GM21526 (cell line): Measurements from ENCODE around the gene AKAP12.
A peak's percentile ranks its signal among the peaks of the same experiment; 100 is the strongest.
"Not testable (repeated sequence)": the region's sequence is repeated elsewhere in the genome, so short reads cannot be mapped to it uniquely, and the experiment has no call there.

Source experiments
- ATAC-seq: cut with Tn5 transposase; IDR thresholded peaks from one replicate; pipeline ENCODE4 v1.9.1; 2021; ENCODE audit warnings: moderate library complexity; ENCODE audit not compliant: unreplicated experiment, low FRiP score

AKAP12 gene

DNA sequence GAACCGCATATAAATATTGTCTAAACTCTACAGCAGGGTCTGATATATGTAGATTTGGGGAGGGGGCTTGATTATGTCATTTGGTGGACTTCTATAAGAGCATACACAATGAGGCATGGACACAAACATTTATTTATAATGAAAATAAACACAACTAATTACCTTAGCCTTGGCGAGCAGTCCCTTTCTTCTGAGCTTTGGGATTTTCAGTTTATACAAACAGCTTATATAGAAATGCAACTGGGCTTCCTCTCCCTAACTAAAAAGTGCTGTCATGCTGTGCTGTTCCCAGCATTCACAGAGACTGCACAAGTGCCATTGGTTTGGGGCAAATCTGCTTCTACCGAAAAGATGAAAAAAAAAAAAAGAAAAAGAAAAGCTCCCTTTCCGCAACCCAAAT lies 69.9 kb downstream of the AKAP12 start:
- no peak for ATAC-seq

DNA sequence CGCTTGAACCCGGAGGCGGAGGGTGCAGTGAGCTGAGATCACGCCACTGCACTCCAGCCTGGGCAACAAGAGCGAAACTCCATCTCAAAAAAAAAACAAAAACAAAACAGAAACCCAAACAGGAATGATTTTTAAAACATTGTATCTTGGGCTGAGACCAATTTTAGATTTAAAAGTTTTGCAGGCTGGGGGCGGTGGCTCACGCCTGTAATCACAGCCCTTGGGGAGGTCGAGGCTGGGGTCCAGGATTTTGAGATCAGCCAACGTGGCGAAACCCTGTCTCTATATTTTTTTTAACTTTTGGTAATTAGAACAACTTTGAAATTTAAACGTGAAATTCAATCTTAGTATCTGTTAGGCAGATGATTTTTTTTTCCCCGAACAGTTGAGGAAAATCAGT lies 70.5 kb downstream of the AKAP12 start:
- ATAC-seq, result no peak

- ATAC-seq, result no peak
Measured at GRCh38 chr6:151310852-151311767, 71.3 kb downstream of the AKAP12 start.

DNA sequence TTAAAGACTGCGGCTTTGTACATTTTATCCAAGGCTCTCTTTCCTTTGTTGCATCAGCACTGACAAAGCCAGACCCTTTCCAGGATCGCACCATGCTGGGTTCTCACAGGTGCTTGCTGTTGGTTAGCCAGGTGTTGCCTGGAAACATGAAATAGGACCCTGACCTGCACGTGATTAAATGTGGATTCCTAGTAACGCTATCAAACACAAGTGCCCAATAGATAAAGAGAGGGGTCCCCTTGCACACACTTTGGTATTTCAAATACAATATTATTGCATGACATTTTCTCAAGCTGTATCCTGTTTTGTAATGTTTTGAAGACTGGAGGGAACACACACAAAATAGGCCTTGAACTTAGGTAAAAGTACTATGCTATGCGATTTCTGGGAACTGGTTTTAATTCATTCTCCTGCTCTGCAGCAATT lies 73.3 kb downstream of the AKAP12 start:
- no peak for ATAC-seq

- not testable (repeated sequence) for ATAC-seq
Measured at GRCh38 chr6:151315661-151316060, 75.9 kb downstream of the AKAP12 start.

- ATAC-seq, result no peak
Measured at GRCh38 chr6:151317103-151317994, 77.6 kb downstream of the AKAP12 start.

DNA sequence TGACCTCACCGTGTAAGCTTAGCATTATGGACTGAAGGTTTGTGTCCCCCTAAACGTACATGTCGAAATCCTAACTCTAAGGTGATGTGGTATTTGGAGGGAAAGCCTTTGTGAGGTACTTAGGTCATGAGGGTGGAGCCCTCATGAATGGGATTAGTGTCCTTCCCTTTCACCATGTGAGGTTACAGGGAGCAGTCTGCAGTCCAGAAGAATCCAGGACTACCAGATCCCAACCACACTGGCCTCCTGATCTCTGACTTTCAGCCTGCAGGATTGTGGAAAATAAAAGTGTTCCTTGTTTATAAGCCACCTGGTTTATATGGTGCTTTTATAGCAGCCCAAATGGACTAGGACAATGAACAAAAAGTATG lies 78.2 kb downstream of the AKAP12 start:
- no peak for ATAC-seq

DNA sequence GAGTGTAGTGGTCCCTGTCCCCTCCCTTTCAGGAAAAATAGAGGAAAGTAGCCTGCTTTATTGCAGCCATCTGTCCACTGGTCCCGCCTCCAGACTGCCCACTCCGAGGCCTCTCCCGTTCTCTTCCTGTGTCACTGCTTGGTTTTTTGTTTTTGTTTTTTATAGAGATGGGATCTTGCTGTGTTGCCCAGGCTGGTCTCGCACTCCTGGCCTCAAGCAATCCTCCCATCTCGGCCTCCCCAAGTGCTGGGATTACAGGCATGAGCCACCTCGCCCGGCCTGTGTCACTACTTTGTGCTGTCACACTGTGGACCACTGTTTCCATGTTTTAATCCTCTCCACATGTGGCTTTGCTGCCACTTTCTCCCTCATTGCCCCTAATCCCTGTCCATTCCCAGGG lies 80.4 kb downstream of the AKAP12 start:
- no peak for ATAC-seq

DNA sequence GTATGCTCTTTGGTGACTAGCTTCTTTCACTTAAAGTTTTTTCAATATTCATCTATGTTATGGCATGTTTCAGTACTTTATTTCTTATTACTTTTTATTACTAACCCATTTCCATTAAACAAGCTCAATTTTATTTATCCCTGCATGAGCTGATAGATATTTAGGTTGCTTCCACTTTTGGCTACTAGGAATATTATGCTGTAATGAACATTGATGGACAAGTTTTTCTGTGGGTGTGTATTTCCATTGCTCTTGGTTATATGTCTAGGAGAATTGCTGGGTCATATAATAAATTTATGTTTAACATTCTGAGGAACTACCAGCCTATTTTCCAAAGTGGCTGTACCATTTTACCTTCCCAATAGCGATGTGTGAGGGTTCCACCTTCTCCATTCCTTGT lies 81.7 kb downstream of the AKAP12 start:
- ATAC-seq, result no peak

GRCh38 chr6:151322570-151322969 lies 82.8 kb downstream of the AKAP12 start:
- no peak for ATAC-seq

GRCh38 chr6:151323791-151324487 lies 84.2 kb downstream of the AKAP12 start:
- ATAC-seq, result peak; percentile 85

DNA sequence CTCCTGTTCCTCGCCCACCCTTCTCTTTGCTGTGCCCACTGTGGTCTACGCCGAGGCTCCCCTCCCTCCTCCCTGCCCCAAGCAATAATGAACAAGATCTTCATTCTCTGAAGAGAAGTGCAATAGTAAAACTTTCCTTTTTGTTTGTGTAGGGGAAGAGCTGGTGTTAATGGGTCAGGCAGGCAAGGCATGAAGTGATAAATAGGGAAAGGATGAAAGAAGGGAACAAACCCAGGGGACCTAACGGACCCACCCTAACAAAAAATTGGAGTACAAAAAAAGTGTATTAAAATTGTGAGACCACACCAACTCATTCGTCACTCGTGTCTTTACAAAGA lies 84.7 kb downstream of the AKAP12 start:
- peak; percentile 26 for ATAC-seq

DNA sequence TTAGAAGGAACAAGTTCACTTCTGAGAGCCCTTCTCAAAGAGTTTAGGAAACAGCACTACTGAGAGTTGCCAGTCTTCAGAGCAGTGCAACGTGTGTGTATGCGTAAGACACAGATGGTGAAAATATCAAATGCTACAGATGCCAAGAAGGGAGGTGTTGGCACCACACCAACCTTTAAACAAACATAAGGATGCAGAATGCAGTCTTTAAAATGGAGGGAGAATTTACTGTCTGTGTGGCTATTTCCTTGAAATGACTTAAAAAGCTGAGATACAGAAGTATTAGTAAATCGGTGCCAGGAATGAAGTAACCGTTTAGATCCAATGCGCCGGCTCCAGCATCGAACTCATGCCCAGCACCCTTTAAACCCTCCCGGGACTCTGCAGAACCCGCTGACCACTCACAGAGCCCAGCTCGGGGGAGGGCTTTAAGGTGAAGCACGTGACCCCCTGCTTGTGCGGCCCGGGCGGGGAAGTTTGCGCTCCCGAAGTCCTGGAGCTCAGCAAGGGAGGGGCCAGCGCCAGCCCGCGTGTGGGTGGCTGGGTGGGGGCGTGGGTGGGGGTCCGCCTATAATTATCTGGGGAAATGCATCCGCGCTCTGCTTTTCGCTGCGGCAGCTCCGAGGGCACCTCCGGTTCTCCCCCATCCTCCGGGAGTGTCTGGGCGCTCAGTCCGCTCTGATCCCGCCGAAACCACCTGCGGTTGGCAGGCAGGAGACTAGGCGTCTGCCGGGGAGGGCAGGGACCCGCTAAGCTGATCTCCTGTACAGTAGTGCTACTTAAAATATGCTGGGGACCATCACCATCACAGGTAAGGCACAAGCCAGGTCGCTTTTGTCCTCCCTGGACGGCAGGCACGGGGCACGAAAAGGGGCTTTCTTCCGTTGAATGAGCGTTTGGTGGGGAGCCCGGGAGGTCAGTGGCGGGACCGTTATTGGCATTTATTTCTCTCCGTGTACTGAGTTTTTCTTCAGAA lies 85.6 kb downstream of the AKAP12 start:
- ATAC-seq, result no peak

DNA sequence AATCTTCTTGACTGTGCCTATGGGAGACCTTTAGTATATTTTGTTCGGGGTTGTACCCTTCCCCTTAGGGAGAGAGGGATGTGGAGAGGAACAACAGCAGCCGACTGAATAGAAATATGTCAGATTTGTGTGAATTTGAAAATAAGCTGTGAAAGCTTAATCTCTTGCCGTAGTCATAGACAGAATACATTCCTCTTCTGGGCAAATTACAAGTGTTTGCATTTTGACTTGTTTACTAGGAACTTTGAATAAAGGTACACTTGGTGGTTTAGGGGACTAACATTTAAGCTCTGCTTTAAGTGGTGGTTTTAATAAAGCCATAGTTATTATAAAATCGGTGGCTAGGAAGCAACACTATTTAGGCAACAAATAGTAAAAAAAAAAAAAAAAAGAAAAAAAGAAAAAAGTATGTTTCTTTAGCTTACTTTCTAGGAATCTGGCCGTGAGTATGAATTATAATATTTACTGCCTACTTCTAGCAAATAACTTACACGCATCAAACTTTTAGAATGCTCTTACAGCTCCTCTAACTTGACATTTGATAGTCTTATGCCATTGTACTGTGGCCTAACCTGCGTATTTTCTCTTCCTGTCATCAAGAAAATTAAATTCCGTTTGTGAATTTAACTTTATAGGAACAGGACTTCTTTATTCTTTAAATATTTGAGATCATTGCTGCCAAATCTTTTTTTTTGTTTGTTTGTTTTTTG lies 86.5 kb downstream of the AKAP12 start:
- no peak for ATAC-seq

- ATAC-seq, result no peak
Measured at GRCh38 chr6:151327101-151327500, 87.3 kb downstream of the AKAP12 start.

DNA sequence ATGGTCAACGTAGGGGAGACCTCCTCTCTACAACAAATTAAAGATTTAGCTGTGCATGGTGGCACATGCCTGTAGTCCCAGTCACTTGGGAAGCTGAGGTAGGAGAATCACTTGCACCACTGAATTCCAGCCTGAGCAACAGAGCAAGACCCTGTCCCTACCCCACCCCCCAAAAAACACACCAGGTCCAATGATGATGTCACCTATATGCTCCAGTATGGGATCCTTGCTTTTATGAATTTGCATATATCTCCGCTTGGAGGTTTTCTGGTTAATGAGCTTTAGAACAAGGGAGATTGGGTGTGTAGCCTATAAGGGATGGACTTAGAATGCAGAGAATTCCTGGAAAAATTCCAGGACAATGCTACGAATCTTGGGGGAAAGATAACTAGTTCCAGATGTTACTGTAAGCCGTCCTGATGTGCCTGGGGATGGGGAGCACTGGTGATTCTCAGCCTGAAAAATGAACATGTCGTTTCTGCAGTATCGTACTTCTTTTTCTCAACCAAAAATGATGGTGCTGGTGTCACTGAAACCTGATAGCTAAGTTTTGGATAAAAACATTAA lies 90.4 kb downstream of the AKAP12 start:
- no peak for ATAC-seq

GRCh38 chr6:151335930-151336329 lies 96.2 kb downstream of the AKAP12 start:
- no peak for ATAC-seq

- no peak for ATAC-seq
Measured at GRCh38 chr6:151338651-151339200, 99.0 kb downstream of the AKAP12 start.

DNA sequence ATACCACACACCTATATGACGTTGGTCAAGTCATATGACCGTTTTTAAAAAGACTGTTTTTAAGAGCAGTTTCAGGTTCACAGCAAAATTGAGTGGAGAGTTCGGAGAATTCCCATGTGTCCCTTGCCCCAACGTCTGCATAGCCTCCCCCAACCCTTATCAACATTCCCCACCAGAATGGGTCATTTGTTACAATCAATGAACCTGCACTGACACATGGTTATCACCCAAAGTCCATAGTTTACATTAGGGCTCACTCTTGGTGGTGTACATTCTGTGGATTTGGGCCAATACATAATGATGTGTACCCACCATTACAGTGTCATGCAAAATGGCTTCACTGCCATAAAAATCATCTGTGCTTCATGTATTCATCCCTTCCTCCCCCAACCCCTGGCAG lies 99.6 kb downstream of the AKAP12 start:
- no peak for ATAC-seq
